H9 (cell line): ENCODE results near the gene OLA1. TPM values are rescaled to one million over a fixed set of nuclear protein-coding genes. Genes with fewer than 3 reads are reported as not detected.

ENCODE experiments used
- DNase-seq: peaks from one replicate; pipeline ENCODE4 v3.0.0-alpha.2; 2017
- H2AFZ ChIP-seq: one replicate; pipeline ENCODE4 v1.6.1; 2013; ENCODE audit warnings: mild to moderate bottlenecking, low read length, control low read depth, moderate library complexity
- H2AK5ac ChIP-seq: 2 replicates; pipeline ENCODE4 v1.6.1; 2013; ENCODE audit warnings: low read length, control low read depth, mixed read lengths; ENCODE audit not compliant: insufficient read length
- H2BK120ac ChIP-seq: one replicate; pipeline ENCODE4 v1.6.1; 2013; ENCODE audit warnings: low read depth, mild to moderate bottlenecking, low read length, control low read depth, inconsistent platforms; ENCODE audit not compliant: poor library complexity, severe bottlenecking
- H2BK12ac ChIP-seq: 2 replicates; pipeline ENCODE4 v1.6.1; 2013; ENCODE audit warnings: low read length, control low read depth, mixed read lengths, low read depth; ENCODE audit not compliant: insufficient read length
- H2BK15ac ChIP-seq: 2 replicates; pipeline ENCODE4 v1.6.1; 2013; ENCODE audit warnings: low read depth, low read length, control low read depth
- H2BK20ac ChIP-seq: one replicate; pipeline ENCODE4 v1.6.1; 2013; ENCODE audit warnings: low read depth, mild to moderate bottlenecking, low read length, control low read depth, inconsistent platforms; ENCODE audit not compliant: poor library complexity, severe bottlenecking
- H2BK5ac ChIP-seq: 2 replicates; pipeline ENCODE4 v1.6.1; 2013; ENCODE audit warnings: low read length, control low read depth, mixed read lengths; ENCODE audit not compliant: insufficient read length
- H3K14ac ChIP-seq: 2 replicates; pipeline ENCODE4 v1.6.1; 2013; ENCODE audit warnings: low read length, control low read depth; ENCODE audit not compliant: insufficient read depth
- H3K18ac ChIP-seq: 2 replicates; pipeline ENCODE4 v1.6.1; 2013; ENCODE audit warnings: low read depth, mild to moderate bottlenecking, mixed read lengths, low read length, control low read depth; ENCODE audit not compliant: insufficient read length
- H3K23ac ChIP-seq: 2 replicates; pipeline ENCODE4 v1.6.1; 2013; ENCODE audit warnings: low read length, control low read depth, mixed read lengths, low read depth; ENCODE audit not compliant: insufficient read length
- H3K23me2 ChIP-seq: 2 replicates; pipeline ENCODE4 v1.6.1; 2013; ENCODE audit warnings: low read depth, mild to moderate bottlenecking, mixed read lengths, low read length, control low read depth; ENCODE audit not compliant: insufficient read length, poor library complexity, severe bottlenecking
- H3K27ac ChIP-seq: 2 replicates; pipeline ENCODE4 v1.5.1; 2013; ENCODE audit warnings: low read length, control low read depth, mixed read lengths, low read depth; ENCODE audit not compliant: insufficient read length
- H3K27me3 ChIP-seq: 2 replicates; pipeline ENCODE4 v1.6.1; 2013; ENCODE audit warnings: low read length, control low read depth, inconsistent platforms; ENCODE audit not compliant: insufficient read depth
- H3K4ac ChIP-seq: 2 replicates; pipeline ENCODE4 v1.6.1; 2013; ENCODE audit warnings: low read depth, mild to moderate bottlenecking, control low read depth, inconsistent platforms, low read length, moderate library complexity
- H3K4me1 ChIP-seq: 2 replicates; pipeline ENCODE4 v1.6.1; 2013; ENCODE audit warnings: low read length, control low read depth, inconsistent platforms; ENCODE audit not compliant: insufficient read depth
- H3K4me2 ChIP-seq: 2 replicates; pipeline ENCODE4 v1.6.1; 2013; ENCODE audit warnings: low read length, control low read depth, mixed read lengths; ENCODE audit not compliant: insufficient read length, insufficient read depth
- H3K56ac ChIP-seq: 2 replicates; pipeline ENCODE4 v1.6.1; 2013; ENCODE audit warnings: low read depth, mild to moderate bottlenecking, mixed read lengths, low read length, control low read depth; ENCODE audit not compliant: insufficient read length
- H3K79me1 ChIP-seq: 2 replicates; pipeline ENCODE4 v1.6.1; 2013; ENCODE audit warnings: low read depth, mild to moderate bottlenecking, moderate library complexity, low read length, control low read depth, inconsistent platforms; ENCODE audit not compliant: insufficient read depth, poor library complexity, severe bottlenecking
- H3K79me2 ChIP-seq: 2 replicates; pipeline ENCODE4 v1.6.1; 2013; ENCODE audit warnings: low read length, control low read depth, inconsistent platforms; ENCODE audit not compliant: insufficient read depth
- H3K9ac ChIP-seq: 2 replicates; pipeline ENCODE4 v1.6.1; 2013; ENCODE audit warnings: low read length, control low read depth, mixed read lengths; ENCODE audit not compliant: insufficient read length; ENCODE audit errors: extremely low read depth
- H3K9me3 ChIP-seq: one replicate; pipeline ENCODE4 v1.6.1; 2013; ENCODE audit warnings: low read depth, low read length, inconsistent platforms; ENCODE audit not compliant: control insufficient read depth
- H3T11ph ChIP-seq: one replicate; pipeline ENCODE4 v1.6.1; 2013; ENCODE audit warnings: mild to moderate bottlenecking, low read length, control low read depth, inconsistent platforms
- H4K20me1 ChIP-seq: one replicate; pipeline ENCODE4 v1.6.1; 2013; ENCODE audit not compliant: control insufficient read depth, insufficient read length, insufficient read depth
- H4K5ac ChIP-seq: 2 replicates; pipeline ENCODE4 v1.6.1; 2013; ENCODE audit warnings: low read depth, mild to moderate bottlenecking, mixed read lengths, low read length, control low read depth; ENCODE audit not compliant: insufficient read length
- H4K8ac ChIP-seq: replicated peaks from 2 replicates; pipeline ENCODE4 v1.6.1; 2013; ENCODE audit warnings: low read length, control low read depth, mixed read lengths, low read depth; ENCODE audit not compliant: insufficient read length
- H4K91ac ChIP-seq: 2 replicates; pipeline ENCODE4 v1.6.1; 2013; ENCODE audit warnings: low read depth, mild to moderate bottlenecking, moderate library complexity, mixed read lengths, low read length, control low read depth; ENCODE audit not compliant: insufficient read length
- H3K27ac Mint-ChIP-seq, 3 experiments: 2 replicates in 2 of 3; 3 replicates in 1 of 3; pipeline ENCODE4 v1.8.0; 2020 to 2021; ENCODE audit warnings: mixed read lengths in 3 of 3, mild to moderate bottlenecking in 1 of 3, moderate library complexity in 1 of 3
- H3K27me3 Mint-ChIP-seq: 2 replicates; pipeline ENCODE4 v1.8.0; 2021; ENCODE audit warnings: low read depth, mild to moderate bottlenecking, moderate library complexity, mixed read lengths
- H3K36me3 Mint-ChIP-seq, 3 experiments: 2 replicates in 2 of 3; 3 replicates in 1 of 3; pipeline ENCODE4 v1.8.0; 2020 to 2021; ENCODE audit warnings: low read depth in 3 of 3, mixed read lengths in 3 of 3; ENCODE audit not compliant: insufficient read depth in 1 of 3
- H3K4me1 Mint-ChIP-seq, 2 experiments: 2 replicates each; pipeline ENCODE4 v1.8.0; 2020; ENCODE audit warnings: mixed read lengths in 2 of 2
- H3K4me3 Mint-ChIP-seq, 2 experiments: 2 replicates in 1 of 2; 3 replicates in 1 of 2; pipeline ENCODE4 v1.8.0; 2020 to 2021; ENCODE audit warnings: mild to moderate bottlenecking in 2 of 2, mixed read lengths in 2 of 2, moderate library complexity in 1 of 2
- H3K9me3 Mint-ChIP-seq, 2 experiments: 2 replicates in 1 of 2; 3 replicates in 1 of 2; pipeline ENCODE4 v1.8.0; 2020; ENCODE audit warnings: mild to moderate bottlenecking in 2 of 2, mixed read lengths in 2 of 2, moderate library complexity in 1 of 2
- CTCF ChIP-seq: fragments of 200-600 bp; sonication (generic); conservative IDR thresholded peaks from 3 replicates; pipeline ENCODE4 v1.8.0; 2021; ENCODE audit warnings: antibody characterized with exemption, mild to moderate bottlenecking
- WGBS: extraction: QIAGEN DNeasy Blood & Tissue Kit; methylation state at CpG from one replicate; pipeline ENCODE4 v1.1.7; 2013; ENCODE audit warnings: missing lambda C conversion rate, low lambda C conversion rate, mixed read lengths; ENCODE audit not compliant: insufficient read length; ENCODE audit errors: extremely low coverage; 5-methylcytosine and 5-hydroxymethylcytosine counted together
- total RNA-seq: library from RNA; stranded (reverse); gene quantifications from 2 replicates; pipeline ENCODE4 v1.2.1, GENCODE V29; 2021

The OLA1 gene
- total RNA-seq, 1 experiment from 2014 or later: 133 TPM

GRCh38 chr2:174035981-174036742 is 212.2 kb downstream of the OLA1 start:
- Histone ChIP-seq H2BK5ac (no peak overlapping the region), H3K4me2 (no peak overlapping the region), H2BK120ac (no peak overlapping the region), H3K9ac (no peak overlapping the region), H3K79me1 (no peaks in the 10 kb centered on the region), H3K4ac (no peak overlapping the region), H2BK12ac (no peak overlapping the region), H2AFZ (no peak overlapping the region), H3K18ac (no peak overlapping the region), H3K14ac (no peak overlapping the region), H2BK20ac (no peak overlapping the region), H3K27ac (no peak overlapping the region), H3K23ac (no peak overlapping the region), H3T11ph (no peak overlapping the region), H2BK15ac (no peak overlapping the region), H2AK5ac (no peak overlapping the region), H4K91ac (no peak overlapping the region), H4K8ac (no peak overlapping the region), H3K56ac (no peak overlapping the region), H3K4me1 (peaks cover 5% of the 10 kb centered on the region), H4K5ac (no peak overlapping the region), H3K79me2 (no peaks in the 10 kb centered on the region), H4K20me1 (no peaks in the 10 kb centered on the region), H3K27me3 (no peaks in the 10 kb centered on the region), H3K23me2 (no peaks in the 10 kb centered on the region), H3K9me3 (no peaks in the 10 kb centered on the region)
- Mint-ChIP-seq H3K27ac (no peak overlapping the region), H3K9me3 (no peaks in the 10 kb centered on the region), H3K4me1 (peaks cover 41 to 46% of the 10 kb centered on the region in 2 experiments), H3K27me3 (peaks cover 32% of the 10 kb centered on the region), H3K36me3 (no peaks in the 10 kb centered on the region), H3K4me3 (no peak overlapping the region)
- no CpG with 5 or more reads among the region's 12 CpGs for WGBS
- peak; percentile 68 for TF ChIP-seq CTCF
- no peak for DNase-seq
